H54 (cell line): ENCODE measurements around the gene PHLDB2.

Experiments used
- DNase-seq: peaks from one replicate; pipeline ENCODE4 v3.0.0; 2011; ENCODE audit warnings: low spot score, mixed read lengths; ENCODE audit not compliant: insufficient read length
- FAIRE-seq: peaks from 3 replicates; lab custom pipeline; 2011; peaks lifted over from hg19 to GRCh38; lab: Jason Lieb, UNC
- POLR2A ChIP-seq: IDR thresholded peaks from 2 replicates; pipeline ENCODE4 v1.6.1; 2011; ENCODE audit warnings: low read depth, mild to moderate bottlenecking, low read length

Gene PHLDB2

GRCh38 chr3:112000966-112001365 is 141.9 kb downstream of the PHLDB2 start:
- FAIRE-seq, result no peak
- DNase-seq, result no peak
- no peak for TF ChIP-seq POLR2A

GRCh38 chr3:112001526-112001925 is 142.5 kb downstream of the PHLDB2 start:
- DNase-seq, result no peak
- no peak for TF ChIP-seq POLR2A
- no peak for FAIRE-seq

- no peak for TF ChIP-seq POLR2A
- FAIRE-seq, result peak; percentile 87
Observed at GRCh38 chr3:112002096-112002971, 143.3 kb downstream of the PHLDB2 start.

GRCh38 chr3:112003321-112004080 is 144.4 kb downstream of the PHLDB2 start:
- no peak for FAIRE-seq
- TF ChIP-seq POLR2A, result no peak
- no peak for DNase-seq

More at GRCh38 chr3:112002096-112002971, 143.3 kb downstream of the PHLDB2 start:
- peak; percentile 35 for DNase-seq

GRCh38 chr3:112004187-112004586 is 145.1 kb downstream of the PHLDB2 start:
- no peak for FAIRE-seq
- no peak for TF ChIP-seq POLR2A

GRCh38 chr3:112004669-112005068 is 145.6 kb downstream of the PHLDB2 start:
- TF ChIP-seq POLR2A, result no peak
- DNase-seq, result no peak
- no peak for FAIRE-seq

More at GRCh38 chr3:112004187-112004586, 145.1 kb downstream of the PHLDB2 start:
- DNase-seq, result no peak

GRCh38 chr3:112005091-112005672 is 146.1 kb downstream of the PHLDB2 start:
- TF ChIP-seq POLR2A, result no peak
- FAIRE-seq, result no peak
- DNase-seq, result no peak

- DNase-seq (no peak), FAIRE-seq (no peak)
- TF ChIP-seq POLR2A, result no peak
Observed at GRCh38 chr3:112007633-112008032, 148.6 kb downstream of the PHLDB2 start.

GRCh38 chr3:112009670-112010069 is 150.6 kb downstream of the PHLDB2 start:
- no peak for FAIRE-seq

GRCh38 chr3:112010636-112011035 is 151.6 kb downstream of the PHLDB2 start:
- FAIRE-seq (no peak), DNase-seq (no peak)
- TF ChIP-seq POLR2A, result no peak

More at GRCh38 chr3:112009670-112010069, 150.6 kb downstream of the PHLDB2 start:
- TF ChIP-seq POLR2A, result no peak
- no peak for DNase-seq

- DNase-seq, result no peak
- no peak for TF ChIP-seq POLR2A
- FAIRE-seq, result no peak
Observed at GRCh38 chr3:112011376-112011940, 152.4 kb downstream of the PHLDB2 start.

- no peak for DNase-seq
- no peak for TF ChIP-seq POLR2A
- no peak for FAIRE-seq
Observed at GRCh38 chr3:112012205-112012992, 153.3 kb downstream of the PHLDB2 start.
